HepG2 (cell line): Measurements from ENCODE around the gene GPER1. TPM values are rescaled to one million over a fixed set of nuclear protein-coding genes. Genes with fewer than 3 reads are reported as not detected.

Experiments
- ATAD3A ChIP-seq: sonication (generic); formaldehyde crosslinking; IDR thresholded peaks from 2 replicates; pipeline ENCODE4 v1.4.0; 2020; ENCODE audit warnings: missing genetic modification reagents
- FLYWCH1 ChIP-seq: sonication (generic); formaldehyde crosslinking; IDR thresholded peaks from 2 replicates; pipeline ENCODE4 v1.8.1; 2023; ENCODE audit warnings: mild to moderate bottlenecking, missing genetic modification reagents
- KLF9 ChIP-seq: IDR thresholded peaks from 2 replicates; pipeline ENCODE4 v1.6.1; 2016; ENCODE audit warnings: low read depth
- NFAT5 ChIP-seq: sonication (generic); formaldehyde crosslinking; IDR thresholded peaks from 2 replicates; pipeline ENCODE4 v1.4.0; 2020; ENCODE audit warnings: missing genetic modification reagents
- PBX2 ChIP-seq: IDR thresholded peaks from 2 replicates; pipeline ENCODE4 v1.6.1; 2016; ENCODE audit warnings: control low read depth
- PREB ChIP-seq: sonication (generic); formaldehyde crosslinking; IDR thresholded peaks from 2 replicates; pipeline ENCODE4 v1.4.0; 2020; ENCODE audit warnings: missing genetic modification reagents
- SIX4 ChIP-seq: sonication (generic); formaldehyde crosslinking; IDR thresholded peaks from 2 replicates; pipeline ENCODE4 v1.4.0; 2020; ENCODE audit warnings: missing genetic modification reagents
- TCF7L2 ChIP-seq: IDR thresholded peaks from 2 replicates; pipeline ENCODE4 v1.6.1; 2011; ENCODE audit warnings: mild to moderate bottlenecking, low read depth, low read length, moderate library complexity
- ZMAT5 ChIP-seq: sonication (generic); formaldehyde crosslinking; IDR thresholded peaks from 2 replicates; pipeline ENCODE4 v1.5.0; 2020; ENCODE audit warnings: mild to moderate bottlenecking, low read depth, missing genetic modification reagents, borderline replicate concordance
- ZNF281 ChIP-seq: sonication (generic); formaldehyde crosslinking; IDR thresholded peaks from 2 replicates; pipeline ENCODE4 v1.4.0; 2020; ENCODE audit warnings: missing genetic modification reagents, borderline replicate concordance
- ZNF331 ChIP-seq: sonication (generic); formaldehyde crosslinking; IDR thresholded peaks from 2 replicates; pipeline ENCODE4 v1.4.0; 2020; ENCODE audit warnings: missing genetic modification reagents
- ZNF430 ChIP-seq: sonication (generic); formaldehyde crosslinking; IDR thresholded peaks from 2 replicates; pipeline ENCODE4 v1.9.0; 2021; ENCODE audit warnings: mild to moderate bottlenecking, missing genetic modification reagents
- ZNF574 ChIP-seq: sonication (generic); formaldehyde crosslinking; IDR thresholded peaks from 2 replicates; pipeline ENCODE4 v1.4.0; 2020; ENCODE audit warnings: missing genetic modification reagents
- ZNF644 ChIP-seq: IDR thresholded peaks from 2 replicates; pipeline ENCODE4 v1.6.1; 2016; ENCODE audit warnings: low read depth
- ZNF781 ChIP-seq: sonication (generic); formaldehyde crosslinking; IDR thresholded peaks from 2 replicates; pipeline ENCODE4 v1.5.1; 2020; ENCODE audit warnings: borderline replicate concordance, mild to moderate bottlenecking, missing genetic modification reagents; ENCODE audit errors: not compliant biosample characterization
- polyA plus RNA-seq, 8 experiments: library from polyadenylated mRNA; depleted of rRNA in 3 of 8; stranded (reverse) in 7 of 8; unstranded in 1 of 8; fragments of >200 nt; fragmentation: Illumina TruSeq in 4 of 8; extraction: Trizol in 4 of 8; gene quantifications; 2 replicates each; pipeline versions ENCODE4 v1.2.1 to v1.2.3, GENCODE V29; 2011 to 2016; ENCODE audit warnings: low read depth in 4 of 8, missing spikeins in 1 of 8, mixed read lengths in 1 of 8; ENCODE audit not compliant: insufficient read depth in 1 of 8
- total RNA-seq, 5 experiments: library from RNA; depleted of rRNA; stranded (reverse); fragments of >200 nt; fragmentation: Illumina TruSeq; extraction: Trizol; gene quantifications; 2 replicates each; pipeline ENCODE4 v1.2.3, GENCODE V29; 2016; ENCODE audit warnings: low read depth in 1 of 5

GPER1 gene
- total and polyA plus RNA-seq, 2 of the 13 experiments (the other 11 are each of a cell fraction or from before 2014, with no cell fraction given), result 12.7 to 19.7 TPM

- TF ChIP-seq NFAT5 (CRISPR knock-in tag) (no peak), KLF9 (CRISPR knock-in tag) (no peak), PBX2 (no peak), PREB (CRISPR knock-in tag) (no peak), ZNF574 (CRISPR knock-in tag) (no peak; the same call in 1 of the 2 replicates), FLYWCH1 (CRISPR knock-in tag) (no peak), TCF7L2 (no peak), ZNF331 (CRISPR knock-in tag) (no peak), ZNF644 (CRISPR knock-in tag) (no peak), ZMAT5 (CRISPR knock-in tag) (no peak), ZNF430 (CRISPR knock-in tag) (0 out of 2 replicates have a peak, but pooled peaks have one; percentile 41), ZNF781 (CRISPR knock-in tag) (no peak), ATAD3A (CRISPR knock-in tag) (no peak), SIX4 (peak; percentile 97), ZNF281 (no peak; the same call in 1 of the 2 replicates)
Measured at GRCh38 chr7:1044189-1045068, 43.5 kb upstream of the GPER1 start, which contains the start of gene GPR146 (continued).
